Heart left ventricle (tissue), 16 donors: ENCODE measurements around the gene EEIG1. TPM values are rescaled to one million over a fixed set of nuclear protein-coding genes. Genes with fewer than 3 reads are reported as not detected.
A peak's percentile ranks its signal among the peaks of the same experiment; 100 is the strongest.

ENCODE experiments used
- ATAC-seq, 4 donors: fragments of 200-7000 bp; cut with Tn5 transposase; one replicate each; pipeline ENCODE4 v1.9.1; 2020 to 2022; ENCODE audit warnings: moderate library complexity in 4 of 4, mild to moderate bottlenecking in 3 of 4, moderate number of reproducible peaks in 1 of 4
- DNase-seq, 5 donors: peaks; one replicate each; pipeline ENCODE4 v3.0.0-alpha.2; 2020
- H3K27ac ChIP-seq, 12 donors: fragments of 200-600 bp; sonication (generic) in 4 of 12; one replicate each; pipeline versions ENCODE4 v1.5.0 to v1.8.0; 2016 to 2022; ENCODE audit warnings: mild to moderate bottlenecking in 2 of 12
- H3K27me3 ChIP-seq, 9 donors: fragments of 200-600 bp; sonication (generic) in 2 of 9; one replicate each; pipeline versions ENCODE4 v1.5.1 to v1.8.0; 2016 to 2022; ENCODE audit warnings: mild to moderate bottlenecking in 3 of 9
- H3K36me3 ChIP-seq, 9 donors: fragments of 200-600 bp; sonication (generic) in 2 of 9; one replicate each; pipeline versions ENCODE4 v1.5.0 to v1.8.0; 2018 to 2022; ENCODE audit warnings: mild to moderate bottlenecking in 2 of 9
- H3K4me1 ChIP-seq, 12 donors: fragments of 200-600 bp; sonication (generic) in 4 of 12; one replicate each; pipeline versions ENCODE4 v1.5.0 to v1.8.0; 2016 to 2022; ENCODE audit warnings: mild to moderate bottlenecking in 3 of 12
- H3K4me3 ChIP-seq, 12 donors: fragments of 200-600 bp; sonication (generic) in 4 of 12; one replicate each; pipeline versions ENCODE4 v1.5.0 to v1.8.0; 2017 to 2022; ENCODE audit warnings: mild to moderate bottlenecking in 9 of 12, moderate library complexity in 4 of 12
- H3K9me3 ChIP-seq, 12 donors: fragments of 200-600 bp; sonication (generic) in 4 of 12; one replicate each; pipeline versions ENCODE4 v1.5.0 to v1.8.0; 2016 to 2022; ENCODE audit warnings: mild to moderate bottlenecking in 1 of 12
- CTCF ChIP-seq, 12 donors: fragments of 200-600 bp; sonication (generic) in 4 of 12; IDR thresholded peaks; one replicate each; pipeline versions ENCODE4 v1.5.0 to v1.8.0; 2018 to 2022; ENCODE audit warnings: antibody characterized with exemption in 12 of 12, mild to moderate bottlenecking in 5 of 12
- POLR2A ChIP-seq, 2 donors: fragments of 450-650 bp; IDR thresholded peaks; one replicate each; pipeline ENCODE4 v1.6.1; 2017; ENCODE audit warnings: antibody characterized with exemption in 2 of 2, mild to moderate bottlenecking in 2 of 2, moderate library complexity in 2 of 2
- WGBS, 4 donors: extraction: QIAGEN DNeasy Blood & Tissue Kit in 2 of 4; methylation state at CpG; one replicate each; pipeline versions ENCODE4 v1.1.5 to v1.1.7; 2013 to 2018; 5-methylcytosine and 5-hydroxymethylcytosine counted together
- intact Hi-C, 10 donors: fragments of 100-400 bp; cut with DNase I; formaldehyde crosslinking; loops; one replicate each; pipeline versions ENCODE4 v1.11.1 to v1.14.2; 2022
- polyA plus RNA-seq, 2 donors: library from polyadenylated mRNA; stranded (reverse); fragments of 200-250 nt; gene quantifications; one replicate each; pipeline ENCODE4 v1.2.3, GENCODE V29; 2013
- total RNA-seq, 9 donors: library from RNA; depleted of rRNA in 2 of 9; stranded (reverse); fragments of >200 nt in 2 of 9; fragmentation: NEBNext Ultra II Directional in 3 of 9; extraction: Animal tissue kit (Norgen Biotek cat#: 25700) in 3 of 9; gene quantifications; one replicate each; pipeline versions ENCODE4 v1.1.0 to v1.2.4, GENCODE V29; 2016 to 2023
- donor health status: ischemic (EF 13 %, LVEDD 7.1; RV severe dilation, severe dysfunction).
- donor health status: healthy with polysubstance abuse.
- donor health status: DM: no; HTN: yes; CAD: no.
- donor health status: DM: no; HTN: no; CAD: no.
- donor health status: ischemic (EF 25% LVEDD 6.9; RV normal size, moderate dysfunction).
- donor health status: ischemic (EF 25% LVEDD 5.7; RV mildly dilated, moderate dysfunction).
- donor health status: healthy.
- donor health status: DM: yes; HTN: yes; CAD: no.
- donor health status: ischemic (EF 35%, LVEDD 5.7; RV mildly dilated, moderate dysfunction).
- donor health status: nonischemic (EF 11% LVEDD 7.7; RV severe dilation, severe dysfunction).
- donor health status: DM: yes; HTN: yes; CAD: no.
- donor health status: PGD.
- donor health status: ischemic (EF 29% LVEDD 5.4; RV normal size, mild dysfunction).
- donor health status: nonischemic (EF 23%, LVEDD 6.1; RV moderate dilation, normal function).

Gene EEIG1
- total and polyA plus RNA-seq, 11 donors = 5.4 to 45.2 (median 20.1) TPM

GRCh38 chr9:128001151-128001778 is 20.5 kb upstream of the EEIG1 start:
- DNase-seq (no peak), ATAC-seq (no peak)
- peak overlapping the region in 1 of 12 donors; percentile 73 for H3K27ac ChIP-seq
- peaks cover 0 to 4% (median 0%) of the 10 kb centered on the region in 12 donors for H3K9me3 ChIP-seq
- WGBS, 4 donors = 74 to 77% (median 77%) methylated on average over 10 of the region's 10 CpGs
- intact Hi-C loops = no loop called here
- no peak for TF ChIP-seq CTCF (IDR thresholded peaks at IDR 0.05)
- TF ChIP-seq POLR2A (IDR thresholded peaks at IDR 0.05) = no peak
- H3K4me3 ChIP-seq = no peak overlapping the region
- no peaks in the 10 kb centered on the region for H3K27me3 ChIP-seq
- H3K36me3 ChIP-seq = no peaks in the 10 kb centered on the region
- H3K4me1 ChIP-seq = peaks cover 0 to 18% (median 5%) of the 10 kb centered on the region in 12 donors

GRCh38 chr9:127999461-127999860 is 18.7 kb upstream of the EEIG1 start:
- no peak overlapping the region for H3K27ac ChIP-seq
- no peak for DNase-seq
- 94 to 97% (median 95%) methylated on average over 2 of the region's 2 CpGs for WGBS, 4 donors
- peaks cover 0 to 4% (median 0%) of the 10 kb centered on the region in 12 donors for H3K9me3 ChIP-seq
- H3K4me1 ChIP-seq = peaks cover 0 to 11% (median 0%) of the 10 kb centered on the region in 12 donors
- H3K36me3 ChIP-seq = no peaks in the 10 kb centered on the region
- no peaks in the 10 kb centered on the region for H3K27me3 ChIP-seq
- intact Hi-C loops = no loop called here
- H3K4me3 ChIP-seq = no peak overlapping the region
- no peak for ATAC-seq
- TF ChIP-seq CTCF (IDR thresholded peaks at IDR 0.05) = no peak
- TF ChIP-seq POLR2A (IDR thresholded peaks at IDR 0.05) = no peak

- H3K27me3 ChIP-seq = no peaks in the 10 kb centered on the region
- ATAC-seq (no peak), DNase-seq (no peak)
- H3K4me3 ChIP-seq = no peak overlapping the region
- WGBS, 4 donors = 85 to 92% (median 90%) methylated on average over 4 of the region's 4 CpGs
- TF ChIP-seq POLR2A (IDR thresholded peaks at IDR 0.05) = no peak
- TF ChIP-seq CTCF (IDR thresholded peaks at IDR 0.05) = no peak
- no peak overlapping the region for H3K27ac ChIP-seq
- intact Hi-C loops = no loop called here
- no peaks in the 10 kb centered on the region for H3K36me3 ChIP-seq
- H3K9me3 ChIP-seq = no peaks in the 10 kb centered on the region
- H3K4me1 ChIP-seq = peaks cover 0 to 14% (median 1%) of the 10 kb centered on the region in 12 donors
These were observed 12.9 kb upstream of the EEIG1 start for GRCh38 chr9:127993721-127994120.

GRCh38 chr9:127991757-127992274 is 11.0 kb upstream of the EEIG1 start:
- no peak overlapping the region for H3K4me3 ChIP-seq
- no peak for DNase-seq
- peaks cover 0 to 15% (median 1%) of the 10 kb centered on the region in 12 donors for H3K4me1 ChIP-seq
- TF ChIP-seq CTCF (IDR thresholded peaks at IDR 0.05) = no peak
- no peak for TF ChIP-seq POLR2A (IDR thresholded peaks at IDR 0.05)
- H3K36me3 ChIP-seq = no peaks in the 10 kb centered on the region
- no peaks in the 10 kb centered on the region for H3K27me3 ChIP-seq
- no peaks in the 10 kb centered on the region for H3K9me3 ChIP-seq
- WGBS, 4 donors = 88 to 94% (median 89%) methylated on average over 3 of the region's 3 CpGs
- no peak overlapping the region for H3K27ac ChIP-seq
- intact Hi-C loops = no loop called here
- no peak for ATAC-seq
